B cell (primary cell): ENCODE measurements around the gene STC2. TPM values are rescaled to one million over a fixed set of nuclear protein-coding genes. Genes with fewer than 3 reads are reported as not detected.

Experiments
- ATAC-seq: fragments of 200-7000 bp; cut with Tn5 transposase; one replicate; pipeline ENCODE4 v1.10.0; 2021; ENCODE audit warnings: low read depth, mild to moderate bottlenecking, moderate number of reproducible peaks, moderate library complexity
- CTCF ChIA-PET: fragments of 350-600 bp; sonication (Branson Sonifier 250); formaldehyde crosslinking; loops from one replicate; lab custom pipeline; 2021; ENCODE audit warnings: antibody characterized with exemption, inconsistent platforms; lab: Charles Lee
- POLR2A ChIA-PET: fragments of 350-600 bp; sonication (Branson Sonifier 250); formaldehyde crosslinking; loops from one replicate; lab custom pipeline; 2021; ENCODE audit warnings: antibody characterized with exemption; lab: Charles Lee
- DNase-seq: peaks from one replicate; pipeline ENCODE4 v3.0.0; 2013
- H2AFZ ChIP-seq: 2 replicates; pipeline ENCODE4 v1.6.1; 2012; ENCODE audit warnings: mild to moderate bottlenecking, low read depth, low read length; ENCODE audit not compliant: insufficient read depth, poor library complexity, severe bottlenecking
- H3K27ac ChIP-seq, 2 donors: 1 replicate in 1 of 2; 2 replicates in 1 of 2; pipeline ENCODE4 v1.5.1; 2012 to 2013; ENCODE audit warnings: low read length in 2 of 2, mild to moderate bottlenecking in 2 of 2, moderate library complexity in 1 of 2
- H3K27me3 ChIP-seq, 4 experiments: fragments of 200-600 bp in 1 of 4; sonication (generic) in 1 of 4; replicated peaks in 1 of 4; 1 replicate in 2 of 4; 2 replicates in 2 of 4; pipeline versions ENCODE4 v1.6.1 to v1.7.0; 2013 to 2016; ENCODE audit warnings: low read length in 3 of 4, mild to moderate bottlenecking in 2 of 4, mixed read lengths in 1 of 4, moderate library complexity in 1 of 4; ENCODE audit not compliant: insufficient read depth in 4 of 4, control insufficient read depth in 3 of 4; ENCODE audit errors: control extremely low read depth in 1 of 4
- H3K36me3 ChIP-seq, 2 experiments: replicated peaks in 1 of 2; 1 replicate in 1 of 2; 2 replicates in 1 of 2; pipeline versions ENCODE4 v1.6.1 to v1.7.1; 2013; ENCODE audit warnings: low read length in 1 of 2; ENCODE audit not compliant: insufficient read depth in 2 of 2, control insufficient read depth in 1 of 2; ENCODE audit errors: control extremely low read depth in 1 of 2, extremely low read depth in 1 of 2
- H3K4me1 ChIP-seq, 2 donors: fragments of 200-600 bp in 1 of 2; sonication (generic) in 1 of 2; 1 replicate in 1 of 2; 2 replicates in 1 of 2; pipeline versions ENCODE4 v1.5.1 to v1.6.1; 2013 to 2017; ENCODE audit warnings: low read length in 2 of 2; ENCODE audit not compliant: control insufficient read depth in 2 of 2, insufficient read depth in 2 of 2
- H3K4me2 ChIP-seq: replicated peaks from 2 replicates; pipeline ENCODE3; 2012; ENCODE audit warnings: mild to moderate bottlenecking, low read depth, low read length; ENCODE audit not compliant: poor library complexity, severe bottlenecking
- H3K4me3 ChIP-seq, 5 experiments: fragments of 200-600 bp in 1 of 5; sonication (generic) in 1 of 5; 1 replicate in 3 of 5; 2 replicates in 2 of 5; pipeline versions ENCODE4 v1.5.1 to v1.7.0; 2011 to 2016; ENCODE audit warnings: low read length in 4 of 5, mild to moderate bottlenecking in 4 of 5, low read depth in 2 of 5, control low read depth in 1 of 5, moderate library complexity in 1 of 5; ENCODE audit not compliant: insufficient read depth in 1 of 5; ENCODE audit errors: control extremely low read depth in 1 of 5, extremely low read depth in 1 of 5
- H3K79me2 ChIP-seq: fragments of 200-600 bp; sonication (generic); one replicate; pipeline ENCODE4 v1.6.0; 2016; ENCODE audit warnings: low read length; ENCODE audit not compliant: control insufficient read depth, insufficient read depth
- H3K9ac ChIP-seq: fragments of 200-600 bp; sonication (generic); 2 replicates; pipeline ENCODE4 v1.6.1; 2017; ENCODE audit warnings: mild to moderate bottlenecking, low read length, moderate library complexity
- H3K9me3 ChIP-seq, 3 donors: one replicate each; pipeline versions ENCODE4 v1.6.1 to v1.7.1; 2013; ENCODE audit warnings: low read length in 2 of 3; ENCODE audit not compliant: control insufficient read depth in 2 of 3, insufficient read depth in 1 of 3; ENCODE audit errors: control extremely low read depth in 1 of 3
- H4K20me1 ChIP-seq: 2 replicates; pipeline ENCODE4 v1.6.0; 2012; ENCODE audit warnings: mild to moderate bottlenecking, low read length; ENCODE audit not compliant: insufficient read depth, control insufficient read depth, poor library complexity, severe bottlenecking
- H3K27ac Mint-ChIP-seq: one replicate; pipeline ENCODE4 v1.8.0; 2021; ENCODE audit warnings: mixed read lengths
- H3K27me3 Mint-ChIP-seq: one replicate; pipeline ENCODE4 v1.8.0; 2021; ENCODE audit warnings: mixed read lengths
- H3K4me1 Mint-ChIP-seq: one replicate; pipeline ENCODE4 v1.8.0; 2021; ENCODE audit warnings: mixed read lengths
- H3K4me3 Mint-ChIP-seq: one replicate; pipeline ENCODE4 v1.8.0; 2021; ENCODE audit warnings: mixed read lengths
- H3K9me3 Mint-ChIP-seq: one replicate; pipeline ENCODE4 v1.8.0; 2022; ENCODE audit warnings: mixed read lengths; ENCODE audit not compliant: insufficient read depth
- EZH2 ChIP-seq: IDR thresholded peaks from 2 replicates; pipeline ENCODE4 v1.6.1; 2012; ENCODE audit warnings: borderline replicate concordance, low read depth, mild to moderate bottlenecking, moderate library complexity, low read length; ENCODE audit not compliant: insufficient read depth, poor library complexity, severe bottlenecking
- WGBS: methylation state at CpG from one replicate; pipeline ENCODE4 v1.1.5; 2013; ENCODE audit warnings: missing lambda C conversion rate; ENCODE audit not compliant: insufficient coverage; 5-methylcytosine and 5-hydroxymethylcytosine counted together
- intact Hi-C: fragments of 100-400 bp; cut with micrococcal nuclease; formaldehyde crosslinking; loops from one replicate; pipeline ENCODE4 v1.10.0; 2022
- polyA plus RNA-seq: library from polyadenylated mRNA; depleted of rRNA; stranded (reverse); fragments of >200 nt; gene quantifications from 2 replicates; pipeline ENCODE4 v1.2.3, GENCODE V29; 2012
- total RNA-seq, 2 donors: library from RNA; stranded (reverse); fragments of 120-200 nt in 1 of 2; gene quantifications; 1 replicate in 1 of 2; 2 replicates in 1 of 2; pipeline versions ENCODE4 v1.2.3 to v1.2.4, GENCODE V29; 2013 to 2022
- TF ChIP-seq, protein P1 (sequence below): fragments of 200-600 bp; IDR thresholded peaks from one replicate; pipeline ENCODE4 v1.8.0; 2022; ENCODE audit warnings: antibody characterized with exemption, mild to moderate bottlenecking

The STC2 gene
- total and polyA plus RNA-seq, 2 donors (not counting 1 experiment from before 2014, with no cell fraction given) = not detected

DNA sequence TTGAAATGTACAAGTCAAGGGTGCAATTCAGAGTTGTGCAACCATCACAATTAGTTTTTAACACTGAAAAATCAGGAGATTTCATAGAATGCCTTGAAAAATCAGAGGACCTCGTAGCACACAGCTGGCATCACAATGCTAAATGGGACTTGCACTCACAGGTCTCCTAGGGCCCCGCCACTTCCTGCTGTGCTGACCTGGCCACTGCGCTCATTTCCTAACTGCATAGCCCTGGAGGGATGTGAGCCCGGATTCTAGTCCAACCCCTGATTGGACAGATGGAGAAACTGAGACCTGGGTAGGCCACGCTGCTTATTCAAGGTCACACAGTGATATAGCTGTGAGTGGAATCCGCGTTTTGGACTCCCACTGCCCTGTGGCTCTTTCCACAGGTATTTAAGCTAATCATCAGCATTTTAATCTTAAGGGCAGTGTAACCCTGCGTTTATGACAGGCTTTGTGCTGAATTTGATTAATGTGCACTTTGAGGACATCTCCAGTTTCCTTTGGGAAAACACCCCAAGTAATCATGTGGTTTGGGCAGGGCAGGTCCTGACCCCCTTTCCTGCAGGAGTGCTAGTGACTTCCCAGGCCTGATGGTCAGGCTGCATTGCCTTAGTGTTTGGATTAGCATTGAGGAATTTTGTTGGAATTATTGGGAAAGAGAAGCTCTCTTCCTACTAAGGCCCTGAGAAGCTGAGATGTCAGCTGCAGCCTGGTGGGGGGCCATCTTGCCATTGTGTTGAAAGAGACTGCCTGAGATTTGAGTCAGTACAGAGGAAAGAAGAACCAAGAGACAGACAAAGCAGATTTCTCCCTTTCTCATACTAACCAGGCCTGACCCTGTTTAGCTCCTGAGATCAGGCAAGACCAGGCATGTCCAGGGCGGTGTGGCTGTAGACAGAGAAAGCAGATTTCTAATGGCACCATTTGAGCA, 36.2 kb downstream of the STC2 start:
- Histone ChIP-seq H3K4me1 (peaks cover 11 to 12% of the 10 kb centered on the region in 2 donors), H3K79me2 (no peaks in the 10 kb centered on the region), H3K9me3 (peaks cover 0 to 3% (median 0%) of the 10 kb centered on the region in 3 donors), H3K9ac (no peak overlapping the region), H2AFZ (no peak overlapping the region), H3K4me2 (no peak overlapping the region), H3K27me3 (peaks cover 0 to 39% (median 18%) of the 10 kb centered on the region in 4 experiments), H3K36me3 (no peaks in the 10 kb centered on the region), H3K4me3 (no peak overlapping the region), H3K27ac (no peak overlapping the region), H4K20me1 (no peaks in the 10 kb centered on the region)
- intact Hi-C loops = loop anchor here (5.0 kb wide), 2 partner anchors 280 to 325 kb away; partner anchors contain the start of gene BOD1
- H3K4me1 Mint-ChIP-seq = peaks cover 10% of the 10 kb centered on the region
- peaks cover 54% of the 10 kb centered on the region for H3K27me3 Mint-ChIP-seq
- H3K9me3 Mint-ChIP-seq = no peaks in the 10 kb centered on the region
- 86% methylated on average over 5 of the region's 9 CpGs for WGBS
- ATAC-seq = no peak
- no peak for DNase-seq
- no peak for TF ChIP-seq EZH2
- TF ChIP-seq, protein P1, sequence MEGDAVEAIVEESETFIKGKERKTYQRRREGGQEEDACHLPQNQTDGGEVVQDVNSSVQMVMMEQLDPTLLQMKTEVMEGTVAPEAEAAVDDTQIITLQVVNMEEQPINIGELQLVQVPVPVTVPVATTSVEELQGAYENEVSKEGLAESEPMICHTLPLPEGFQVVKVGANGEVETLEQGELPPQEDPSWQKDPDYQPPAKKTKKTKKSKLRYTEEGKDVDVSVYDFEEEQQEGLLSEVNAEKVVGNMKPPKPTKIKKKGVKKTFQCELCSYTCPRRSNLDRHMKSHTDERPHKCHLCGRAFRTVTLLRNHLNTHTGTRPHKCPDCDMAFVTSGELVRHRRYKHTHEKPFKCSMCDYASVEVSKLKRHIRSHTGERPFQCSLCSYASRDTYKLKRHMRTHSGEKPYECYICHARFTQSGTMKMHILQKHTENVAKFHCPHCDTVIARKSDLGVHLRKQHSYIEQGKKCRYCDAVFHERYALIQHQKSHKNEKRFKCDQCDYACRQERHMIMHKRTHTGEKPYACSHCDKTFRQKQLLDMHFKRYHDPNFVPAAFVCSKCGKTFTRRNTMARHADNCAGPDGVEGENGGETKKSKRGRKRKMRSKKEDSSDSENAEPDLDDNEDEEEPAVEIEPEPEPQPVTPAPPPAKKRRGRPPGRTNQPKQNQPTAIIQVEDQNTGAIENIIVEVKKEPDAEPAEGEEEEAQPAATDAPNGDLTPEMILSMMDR = no peak
- no peak overlapping the region for H3K4me3 Mint-ChIP-seq
- POLR2A ChIA-PET = no interaction called here
- CTCF ChIA-PET = interaction anchor here (0.6 to 5.9 kb wide), 6 partner anchors 8 to 1645 kb away, joined by 3 to 26 read pairs (median 4); no protein-coding TSS in a partner anchor
- H3K27ac Mint-ChIP-seq = no peak overlapping the region
